ES-I3 (cell line): ENCODE data around the gene API5.
"Not testable (repeated sequence)": the region's sequence is repeated elsewhere in the genome, so short reads cannot be mapped to it uniquely, and the experiment has no call there.

Source experiments
- H3K36me3 ChIP-seq: 2 replicates; pipeline ENCODE4 v1.6.1; 2013; ENCODE audit warnings: mild to moderate bottlenecking, low read length, control low read depth, moderate library complexity; ENCODE audit not compliant: insufficient read depth
- H3K4me1 ChIP-seq: 2 replicates; pipeline ENCODE4 v1.6.1; 2013; ENCODE audit warnings: mild to moderate bottlenecking, control low read depth, low read length; ENCODE audit not compliant: insufficient read depth
- H3K9ac ChIP-seq: 2 replicates; pipeline ENCODE4 v1.6.1; 2013; ENCODE audit warnings: low read depth, mild to moderate bottlenecking, low read length, moderate library complexity
- H3K9me3 ChIP-seq: 2 replicates; pipeline ENCODE4 v1.6.1; 2013; ENCODE audit warnings: mild to moderate bottlenecking, low read length, moderate library complexity; ENCODE audit not compliant: control insufficient read depth, insufficient read depth

API5 gene

DNA sequence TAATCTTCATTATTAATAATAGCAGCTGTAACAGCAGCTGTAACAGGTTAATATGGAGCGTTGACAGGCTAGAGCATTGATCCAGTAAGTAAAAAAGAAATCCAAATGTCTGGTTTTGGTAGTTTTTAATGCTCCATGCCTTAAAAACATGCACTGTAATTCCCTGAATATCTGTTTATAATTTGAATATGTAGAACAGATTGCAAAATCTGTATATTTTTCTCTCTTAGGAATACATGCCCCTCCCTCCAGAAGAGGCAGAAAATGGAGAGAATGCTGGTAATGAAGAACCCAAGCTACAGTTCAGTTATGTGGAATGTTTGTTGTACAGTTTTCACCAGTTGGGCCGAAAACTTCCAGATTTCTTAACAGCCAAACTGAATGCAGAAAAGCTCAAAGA, 16.7 kb downstream of the API5 start:
- no peaks in the 10 kb centered on the region for H3K4me1 ChIP-seq
- H3K36me3 ChIP-seq: peaks cover 27% of the 10 kb centered on the region
- H3K9me3 ChIP-seq: no peaks in the 10 kb centered on the region
- H3K9ac ChIP-seq: no peak overlapping the region

DNA sequence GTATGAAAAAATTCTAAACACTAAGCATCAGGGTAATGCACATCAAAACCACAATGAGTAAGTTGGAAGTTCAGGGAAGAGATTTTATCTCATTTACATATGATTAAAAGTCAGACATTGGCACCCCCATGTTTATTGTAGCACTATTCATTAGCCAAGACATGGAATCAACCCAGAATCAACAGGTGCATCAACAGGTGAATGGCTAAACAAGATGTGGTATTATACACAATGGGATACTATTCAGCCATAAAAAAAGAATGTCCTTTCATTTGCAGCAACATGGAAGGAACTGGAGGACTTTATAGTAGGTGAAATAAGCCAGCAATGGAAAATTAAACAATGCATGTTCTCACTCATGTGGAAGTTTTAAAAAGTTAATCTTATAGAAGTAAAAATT, 29.4 kb downstream of the API5 start:
- Histone ChIP-seq H3K36me3 (peaks cover 23% of the 10 kb centered on the region), H3K9ac (no peak overlapping the region), H3K9me3 (no peaks in the 10 kb centered on the region), H3K4me1 (no peaks in the 10 kb centered on the region)

DNA sequence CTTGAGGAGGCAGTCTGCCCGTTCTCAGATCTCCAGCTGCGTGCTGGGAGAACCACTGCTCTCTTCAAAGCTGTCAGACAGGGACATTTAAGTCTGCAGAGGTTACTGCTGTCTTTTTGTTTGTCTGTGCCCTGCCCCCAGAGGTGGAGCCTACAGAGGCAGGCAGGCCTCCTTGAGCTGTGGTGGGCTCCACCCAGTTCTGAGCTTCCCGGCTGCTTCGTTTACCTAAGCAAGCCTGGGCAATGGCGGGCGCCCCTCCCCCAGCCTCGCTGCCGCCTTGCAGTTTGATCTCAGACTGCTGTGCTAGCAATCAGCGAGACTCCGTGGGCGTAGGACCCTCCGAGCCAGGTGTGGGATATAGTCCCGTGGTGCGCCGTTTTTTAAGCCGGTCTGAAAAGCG, 39.6 kb downstream of the API5 start:
- H3K9me3 ChIP-seq, H3K9ac ChIP-seq, H3K36me3 ChIP-seq: not testable (repeated sequence)
- peaks cover 11% of the 10 kb centered on the region for H3K4me1 ChIP-seq

DNA sequence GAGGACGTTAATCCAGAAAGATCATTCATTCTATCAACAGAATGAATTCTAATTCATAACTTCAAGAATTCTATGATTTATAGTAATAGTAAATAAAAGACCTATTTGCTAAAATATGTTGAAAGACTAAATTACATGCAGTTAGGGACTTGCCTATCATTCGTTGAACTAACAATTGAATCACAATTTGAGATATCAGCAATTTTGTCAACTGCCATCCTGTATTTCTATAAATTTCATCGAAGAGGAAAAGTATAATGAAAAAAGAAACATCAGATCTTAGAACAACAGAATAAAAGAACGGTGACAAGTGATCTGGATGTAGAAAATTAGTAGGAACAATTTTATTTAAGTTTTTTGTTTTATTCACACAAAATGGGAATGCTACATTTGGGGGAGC, 42.5 kb downstream of the API5 start:
- Histone ChIP-seq H3K9me3 (no peaks in the 10 kb centered on the region), H3K36me3 (no peaks in the 10 kb centered on the region), H3K4me1 (peaks cover 15% of the 10 kb centered on the region), H3K9ac (no peak overlapping the region)

DNA sequence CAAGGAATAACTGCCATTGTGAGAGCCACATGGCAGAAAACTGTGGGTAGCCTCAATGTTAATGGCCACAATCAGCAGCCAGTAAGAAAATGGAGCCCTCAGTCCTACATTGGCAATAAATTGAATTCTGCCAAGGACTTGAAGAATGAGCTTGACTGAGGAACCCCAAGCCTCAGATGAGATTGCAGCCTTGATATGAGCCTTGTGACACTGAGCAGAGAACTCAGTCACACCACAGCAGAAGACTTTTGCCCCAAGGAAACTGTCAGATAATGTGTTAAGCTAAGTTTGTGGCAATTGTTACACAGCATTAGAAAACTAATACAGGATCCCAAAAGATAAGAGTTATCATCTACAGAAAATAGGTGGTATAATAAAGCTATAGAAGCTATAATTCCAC, 44.5 kb downstream of the API5 start:
- Histone ChIP-seq H3K36me3 (no peaks in the 10 kb centered on the region), H3K9me3 (no peaks in the 10 kb centered on the region), H3K4me1 (peaks cover 19% of the 10 kb centered on the region), H3K9ac (no peak overlapping the region)

DNA sequence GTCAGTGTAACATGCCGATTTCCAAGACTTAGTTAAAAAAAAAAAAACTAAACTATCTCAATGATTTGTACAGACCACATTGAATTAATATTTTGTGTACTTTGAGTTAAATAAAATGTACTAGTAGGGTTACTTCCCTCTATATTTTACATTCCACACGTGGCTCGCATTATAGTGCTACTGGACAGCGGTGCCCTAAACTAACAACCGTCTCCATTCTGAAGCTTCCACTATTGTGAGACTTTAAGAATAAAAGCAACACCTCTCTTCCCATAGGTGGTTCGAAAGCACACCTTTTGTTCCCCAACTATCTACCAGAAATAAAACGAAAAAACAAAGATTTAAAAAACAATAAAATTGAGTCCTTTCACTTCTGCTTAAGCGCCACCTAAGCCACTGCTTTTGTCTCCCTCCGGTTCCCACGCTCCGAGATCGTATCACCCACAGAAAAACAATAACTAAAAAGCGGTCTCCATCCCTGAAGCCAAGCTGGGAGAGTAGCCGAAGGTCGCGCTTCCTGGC, 46.5 kb downstream of the API5 start:
- H3K9ac ChIP-seq: peak overlapping the region; percentile 77
- no peaks in the 10 kb centered on the region for H3K9me3 ChIP-seq
- peaks cover 8% of the 10 kb centered on the region; the same call in 1 of the 2 replicates for H3K4me1 ChIP-seq
- no peaks in the 10 kb centered on the region for H3K36me3 ChIP-seq

DNA sequence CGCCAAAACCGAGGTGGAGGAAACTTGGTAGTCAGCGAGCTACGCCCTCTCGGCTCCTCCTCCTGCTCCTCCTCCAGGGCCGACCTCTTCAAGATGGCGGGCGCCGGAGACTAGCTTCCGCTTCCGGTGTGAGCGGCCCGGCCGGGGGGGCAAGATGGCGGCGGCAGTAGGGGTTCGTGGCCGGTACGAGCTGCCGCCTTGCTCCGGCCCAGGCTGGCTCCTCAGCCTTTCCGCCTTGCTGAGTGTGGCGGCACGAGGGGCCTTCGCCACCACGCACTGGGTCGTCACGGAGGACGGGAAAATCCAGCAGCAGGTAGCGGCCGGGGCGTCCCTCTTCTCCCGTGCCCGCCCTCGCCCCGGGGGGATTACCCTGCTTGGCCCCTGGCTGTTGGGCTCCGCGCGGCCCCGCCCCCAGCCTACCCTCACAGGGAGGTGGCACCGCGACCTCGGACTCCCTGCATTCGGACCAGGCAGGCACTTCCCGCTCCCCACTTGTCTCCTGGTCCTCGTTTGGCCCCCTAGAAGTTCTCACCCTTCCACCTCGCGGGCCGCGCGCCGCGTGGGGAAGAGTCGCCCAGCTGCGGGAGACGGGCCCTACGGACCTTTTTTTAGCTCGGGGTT, 47.1 kb downstream of the API5 start, which contains the start of gene TTC17:
Gene TTC17, plus strand, starts transcription at position 120 of the 621 bp plus-strand sequence. Its CDS starts 35 bp downstream, at position 155.
- Histone ChIP-seq H3K36me3 (no peaks in the 10 kb centered on the region), H3K9me3 (no peaks in the 10 kb centered on the region), H3K9ac (peak within 1 kb of the TSS; percentile 77), H3K4me1 (peaks cover 8% of the 10 kb centered on the region; the same call in 1 of the 2 replicates)

DNA sequence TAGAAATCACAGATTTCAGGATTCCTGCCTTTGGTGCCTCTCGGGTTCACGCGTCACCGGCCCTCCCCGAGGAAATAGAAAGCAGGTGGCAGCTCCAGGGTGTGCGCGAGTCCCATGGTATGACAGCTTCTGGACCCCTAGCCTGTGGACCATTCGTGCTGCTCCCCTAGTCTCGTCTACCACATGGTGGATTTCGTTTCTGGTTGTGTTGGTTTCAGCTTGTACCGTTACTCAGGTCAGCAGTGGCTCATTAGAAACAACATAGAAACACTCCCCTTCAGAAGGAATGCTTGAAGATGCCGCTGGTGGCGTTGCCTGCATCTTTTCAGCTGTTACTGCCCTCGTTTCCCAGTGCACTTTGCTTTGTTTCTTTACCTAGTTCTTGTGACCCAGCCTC, 47.6 kb downstream of the API5 start:
- H3K9ac ChIP-seq: peak overlapping the region; percentile 77
- no peaks in the 10 kb centered on the region for H3K36me3 ChIP-seq
- no peaks in the 10 kb centered on the region for H3K9me3 ChIP-seq
- peaks cover 8% of the 10 kb centered on the region; the same call in 1 of the 2 replicates for H3K4me1 ChIP-seq

DNA sequence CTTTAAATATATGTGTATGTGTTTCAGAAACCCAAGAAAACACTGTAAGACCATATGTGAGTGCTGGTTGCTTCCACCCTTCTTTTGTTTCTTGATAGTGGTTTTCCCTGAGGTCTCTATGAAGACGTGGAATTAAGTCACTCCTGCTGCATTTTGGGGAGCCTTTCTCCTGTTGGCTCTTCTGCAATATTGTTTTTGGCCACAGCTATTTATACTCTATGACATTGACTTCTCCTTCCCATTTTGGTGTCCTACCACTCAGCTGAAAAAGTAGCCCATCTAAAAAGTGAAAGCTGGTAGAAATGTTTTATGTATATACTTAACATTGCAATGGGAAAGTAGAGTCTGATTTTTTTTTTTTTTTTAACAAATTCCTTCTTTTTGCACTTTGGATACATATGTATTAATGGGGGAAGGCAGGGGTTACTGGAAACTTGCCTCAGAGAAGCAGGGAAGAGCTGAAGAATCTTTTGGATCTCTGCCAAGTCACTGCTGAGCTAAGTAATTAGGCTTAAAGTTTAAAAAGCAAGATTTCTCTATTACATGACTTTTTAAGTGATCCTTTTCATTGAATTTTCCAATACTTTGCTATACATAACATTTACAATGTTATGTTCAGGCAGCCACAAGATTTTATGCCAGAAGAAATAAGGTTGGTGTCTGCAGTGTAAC, 48.7 kb downstream of the API5 start:
- Histone ChIP-seq H3K4me1 (peaks cover 8% of the 10 kb centered on the region; the same call in 1 of the 2 replicates), H3K36me3 (no peaks in the 10 kb centered on the region), H3K9me3 (no peaks in the 10 kb centered on the region), H3K9ac (peak overlapping the region; percentile 77; the same call in 1 of the 2 replicates)

DNA sequence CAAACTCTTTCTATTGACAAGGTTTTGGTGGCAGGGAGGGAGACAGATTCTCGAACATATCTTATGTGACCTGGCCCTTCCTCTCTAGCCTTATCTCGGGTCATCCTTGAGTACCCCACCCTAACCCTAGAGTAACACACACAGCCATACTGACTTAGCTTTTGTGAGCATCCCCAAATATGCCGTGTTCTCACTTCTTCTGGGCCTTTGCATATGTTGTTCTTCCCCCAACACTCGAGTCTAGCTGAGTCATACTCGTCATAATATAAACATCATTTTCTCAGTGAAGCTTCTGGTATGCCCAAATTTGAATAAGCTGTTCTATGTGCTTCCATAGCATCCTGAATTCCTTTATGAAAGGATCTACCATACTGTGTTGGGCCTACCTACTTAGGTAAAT, 54.9 kb downstream of the API5 start:
- Histone ChIP-seq H3K9me3 (no peaks in the 10 kb centered on the region), H3K9ac (no peak overlapping the region), H3K36me3 (no peaks in the 10 kb centered on the region; the same call in 1 of the 2 replicates), H3K4me1 (no peaks in the 10 kb centered on the region)

DNA sequence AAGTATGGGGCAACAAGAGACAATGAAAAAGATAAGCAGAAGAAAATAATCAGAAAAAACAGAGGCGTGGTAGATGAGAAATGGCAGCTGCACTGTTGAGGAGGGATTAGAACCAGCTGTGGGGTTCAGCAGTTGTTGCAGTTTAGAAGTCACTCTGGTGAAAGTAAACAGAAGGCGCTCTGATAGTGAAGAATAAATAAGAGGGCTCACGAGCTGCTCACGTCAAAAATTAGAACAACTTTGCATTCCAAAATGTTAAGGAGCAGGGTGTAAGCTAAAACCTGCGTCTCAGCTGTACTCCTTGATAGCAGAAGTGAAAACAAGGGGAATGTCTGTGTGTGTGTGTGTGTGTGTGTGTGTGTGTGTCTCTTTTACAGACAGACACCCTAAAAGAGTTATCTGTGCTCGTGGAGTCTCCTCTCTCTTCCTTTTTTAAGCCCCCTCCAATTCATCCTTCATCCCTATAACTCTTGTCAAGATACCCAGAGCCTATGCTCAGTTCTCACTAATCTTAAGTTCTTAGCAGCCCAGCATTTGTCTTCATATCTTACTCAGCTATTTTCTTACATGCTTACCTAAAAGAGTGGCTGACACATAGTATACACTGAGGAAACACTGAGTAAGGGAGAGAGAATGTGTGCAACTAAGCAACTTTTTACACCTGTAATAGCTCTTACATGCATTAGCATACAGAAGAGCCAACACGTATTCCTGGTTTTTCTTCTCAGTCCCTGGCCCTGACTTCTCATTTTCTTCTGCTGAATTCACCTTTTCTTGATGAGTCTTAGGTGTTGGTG, 55.8 kb downstream of the API5 start:
- Histone ChIP-seq H3K36me3 (no peaks in the 10 kb centered on the region; the same call in 1 of the 2 replicates), H3K9ac (no peak overlapping the region), H3K9me3 (no peaks in the 10 kb centered on the region), H3K4me1 (no peaks in the 10 kb centered on the region)

DNA sequence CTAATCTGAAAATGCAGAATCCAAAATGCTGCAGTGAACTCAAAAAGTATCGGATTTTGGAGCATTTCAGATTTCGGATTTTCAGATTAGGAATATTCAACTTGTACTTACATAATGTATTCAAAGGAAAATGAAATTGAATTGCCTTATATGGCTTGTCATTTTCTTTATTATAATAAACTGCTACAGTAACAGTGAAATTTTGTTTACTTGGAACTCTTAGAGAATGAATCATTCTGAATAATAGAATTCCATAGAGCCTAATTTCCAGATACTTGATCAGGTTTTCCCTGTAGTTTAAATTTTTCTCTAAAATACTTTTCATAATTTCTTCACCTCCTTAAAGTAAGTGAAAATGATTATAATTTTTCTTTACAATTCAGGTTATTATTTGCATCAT, 64.3 kb downstream of the API5 start:
- Histone ChIP-seq H3K9ac (no peak overlapping the region), H3K36me3 (no peaks in the 10 kb centered on the region; the same call in 1 of the 2 replicates), H3K9me3 (no peaks in the 10 kb centered on the region), H3K4me1 (no peaks in the 10 kb centered on the region)

DNA sequence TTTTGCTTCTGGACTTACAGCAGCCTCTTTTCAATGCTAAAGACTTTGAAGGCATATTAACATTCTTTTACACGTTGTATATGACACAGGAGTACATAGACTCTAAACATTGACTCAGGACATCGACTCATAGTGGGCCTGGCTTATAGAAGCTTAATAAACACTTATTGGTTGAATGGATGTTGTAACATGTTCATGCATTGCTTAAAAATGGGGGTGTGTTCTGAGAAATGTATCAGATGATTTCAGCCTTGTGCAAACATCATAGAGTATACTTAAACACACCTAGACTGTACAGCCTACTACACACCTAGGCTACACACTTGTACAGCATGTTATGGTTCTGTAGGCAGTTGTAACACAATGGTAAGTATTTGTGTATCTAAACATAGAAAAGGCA, 64.8 kb downstream of the API5 start:
- no peaks in the 10 kb centered on the region for H3K36me3 ChIP-seq
- peaks cover 2% of the 10 kb centered on the region; the same call in 1 of the 2 replicates for H3K4me1 ChIP-seq
- no peak overlapping the region for H3K9ac ChIP-seq
- H3K9me3 ChIP-seq: no peaks in the 10 kb centered on the region

DNA sequence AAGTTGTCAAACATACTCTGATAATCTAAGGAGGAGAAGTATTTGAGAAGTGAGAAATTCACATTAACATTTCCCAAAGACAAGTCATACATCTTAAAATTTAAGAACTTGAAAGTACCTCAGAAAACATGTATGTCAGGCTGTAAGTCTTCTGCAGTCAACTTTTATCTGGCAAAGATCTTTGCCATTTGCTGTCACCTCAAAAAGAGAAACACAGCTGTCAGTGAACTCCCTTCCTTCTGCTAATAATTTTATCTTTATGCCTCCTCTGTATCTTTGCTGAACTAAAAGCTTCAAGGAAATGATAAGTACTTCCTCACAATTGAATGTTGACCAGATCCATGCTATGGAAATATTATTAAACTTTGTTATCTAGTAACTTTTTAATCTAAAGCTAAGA, 65.6 kb downstream of the API5 start:
- Histone ChIP-seq H3K36me3 (no peaks in the 10 kb centered on the region), H3K4me1 (peaks cover 7% of the 10 kb centered on the region; the same call in 1 of the 2 replicates), H3K9me3 (no peaks in the 10 kb centered on the region), H3K9ac (no peak overlapping the region)
